DMS53 treated with DMSO at 0.1 percent for 48 hours (cell line): ENCODE results near the gene SLIT3.

Source experiments
- DNase-seq: peaks from one replicate; lab custom pipeline; 2025; ENCODE audit not compliant: unreplicated experiment; lab: John Stamatoyannopoulos, UW

The SLIT3 gene

DNA sequence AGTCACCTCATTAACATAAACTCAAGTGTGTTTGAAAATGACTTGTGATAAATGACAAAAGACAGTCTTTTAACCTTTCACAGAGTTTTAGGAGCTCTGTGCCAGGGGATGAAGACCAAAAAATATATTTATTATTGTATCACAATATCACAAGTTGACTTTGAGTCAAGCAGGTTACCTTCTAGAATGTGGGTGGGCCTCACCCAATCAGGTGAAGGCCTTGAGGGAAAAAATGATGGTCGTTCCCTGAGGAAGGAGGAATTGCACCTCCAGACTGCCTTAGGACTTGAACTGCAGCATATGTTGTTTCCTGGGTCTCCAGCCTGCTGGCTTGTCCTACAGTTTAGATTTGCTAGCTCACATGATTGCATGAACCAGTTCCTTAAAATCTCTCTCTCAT lies 680.1 kb downstream of the SLIT3 start:
- no peak for DNase-seq

DNA sequence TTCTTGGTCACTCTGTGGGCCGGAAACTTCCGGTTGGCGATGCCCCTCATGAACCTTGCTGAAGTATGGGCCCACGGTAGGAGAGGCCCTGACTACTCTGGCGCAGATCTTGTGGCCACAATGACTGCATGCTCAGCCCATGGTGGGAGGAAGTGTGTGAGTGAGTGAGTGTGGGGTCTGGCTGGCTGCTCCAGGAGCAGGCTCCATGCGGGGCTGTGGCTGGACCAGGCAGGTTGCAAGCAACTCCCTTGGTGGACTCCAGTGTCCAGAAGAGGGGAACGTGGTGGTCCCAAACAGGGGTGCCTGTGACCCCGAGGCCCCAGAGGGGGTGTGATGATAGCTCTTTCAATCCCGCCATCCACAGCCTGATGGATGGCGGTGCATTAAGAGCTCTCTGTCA lies 686.3 kb downstream of the SLIT3 start:
- no peak for DNase-seq

- DNase-seq: no peak
Measured at GRCh38 chr5:168613996-168614395, 686.9 kb downstream of the SLIT3 start.

- DNase-seq: no peak
Measured at GRCh38 chr5:168613396-168613795, 687.5 kb downstream of the SLIT3 start.

DNA sequence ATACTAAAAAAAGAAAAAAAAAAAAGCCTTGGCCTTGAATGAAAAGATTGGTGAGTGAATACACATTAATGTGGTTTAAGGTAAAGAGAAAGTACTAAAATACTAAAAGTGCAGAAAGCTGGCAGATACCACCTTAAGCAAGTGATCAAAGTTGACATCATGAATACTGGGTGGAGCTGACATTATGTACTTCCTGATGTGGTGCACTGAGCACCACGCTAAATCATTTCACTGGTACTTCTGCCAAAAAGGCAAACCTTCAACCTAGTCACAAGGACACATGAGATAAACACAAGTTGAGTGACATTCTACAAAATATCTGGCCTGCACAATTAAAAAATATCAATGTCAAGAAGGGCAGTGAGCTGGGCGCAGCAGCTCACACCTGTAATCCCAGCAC lies 687.9 kb downstream of the SLIT3 start:
- DNase-seq: no peak

- no peak for DNase-seq
Measured at GRCh38 chr5:168612123-168612522, 688.8 kb downstream of the SLIT3 start.
